ENCODE results near the gene ARHGAP10.

ARHGAP10 gene

GRCh38 chr4:148116969-148117368 is 385.1 kb downstream of the ARHGAP10 start:
- Histone ChIP-seq H3K4me2 (no peak overlapping the region), H4K20me1 (no peaks in the 10 kb centered on the region), H3K9ac (no peak overlapping the region), H3K4me3 (no peak overlapping the region), H3K36me3 (no peaks in the 10 kb centered on the region), H3K27ac (no peak overlapping the region), H3K27me3 (no peaks in the 10 kb centered on the region), H3K9me3 (replicated peaks in 1 of 11) (peaks cover 0 to 7% (median 3%) of the 10 kb centered on the region in 11 experiments; a peak in 11 of 22 replicates), H3K4me1 (peaks cover 0 to 13% (median 6%) of the 10 kb centered on the region in 10 experiments; a peak in 10 of 20 replicates)
- no peak for TF ChIP-seq Cebpa-rat (IDR thresholded peaks at IDR 0.05)

- no peak for TF ChIP-seq Cebpa-rat (IDR thresholded peaks at IDR 0.05)
- H4K20me1 ChIP-seq, result no peaks in the 10 kb centered on the region
- no peak overlapping the region for H3K4me3 ChIP-seq
- H3K9me3 ChIP-seq (replicated peaks in 1 of 11), result peaks cover 10 to 19% (median 15%) of the 10 kb centered on the region in 11 experiments
- H3K36me3 ChIP-seq, result no peaks in the 10 kb centered on the region
- H3K27me3 ChIP-seq, result no peaks in the 10 kb centered on the region
- no peak overlapping the region for H3K27ac ChIP-seq
- no peak overlapping the region for H3K9ac ChIP-seq
- no peak overlapping the region for H3K4me2 ChIP-seq
- peaks cover 0 to 5% (median 0%) of the 10 kb centered on the region in 10 experiments; a peak in 3 of 20 replicates for H3K4me1 ChIP-seq
Observed at GRCh38 chr4:148118179-148118578, 386.3 kb downstream of the ARHGAP10 start.

- Histone ChIP-seq H3K9ac (no peak overlapping the region), H3K4me3 (no peak overlapping the region), H3K4me1 (peaks cover 0 to 5% (median 0%) of the 10 kb centered on the region in 10 experiments; a peak in 3 of 20 replicates), H3K9me3 (replicated peaks in 1 of 11) (peaks cover 14 to 23% (median 20%) of the 10 kb centered on the region in 11 experiments), H4K20me1 (no peaks in the 10 kb centered on the region), H3K4me2 (no peak overlapping the region), H3K27me3 (no peaks in the 10 kb centered on the region), H3K27ac (no peak overlapping the region), H3K36me3 (no peaks in the 10 kb centered on the region)
- TF ChIP-seq Cebpa-rat (IDR thresholded peaks at IDR 0.05), result no peak
Observed at GRCh38 chr4:148118633-148119032, 386.7 kb downstream of the ARHGAP10 start.

GRCh38 chr4:148120216-148120615 is 388.3 kb downstream of the ARHGAP10 start:
- Histone ChIP-seq H3K36me3 (no peaks in the 10 kb centered on the region), H3K27ac (no peak overlapping the region), H3K9me3 (replicated peaks in 1 of 11) (peaks cover 30 to 39% (median 36%) of the 10 kb centered on the region in 11 experiments), H3K27me3 (no peaks in the 10 kb centered on the region), H3K4me1 (peaks cover 0 to 5% (median 0%) of the 10 kb centered on the region in 10 experiments; a peak in 3 of 20 replicates), H3K9ac (no peak overlapping the region), H3K4me2 (no peak overlapping the region), H4K20me1 (no peaks in the 10 kb centered on the region), H3K4me3 (no peak overlapping the region)
- no peak for TF ChIP-seq Cebpa-rat (IDR thresholded peaks at IDR 0.05)

Measured in BLaER1 treated with 17β-estradiol and CSF1 and Interleukin-3, amounts not matched to agents 10 nM and 100 nM (cell line).